ENCODE data around the gene ZBTB7C.

Gene ZBTB7C

DNA sequence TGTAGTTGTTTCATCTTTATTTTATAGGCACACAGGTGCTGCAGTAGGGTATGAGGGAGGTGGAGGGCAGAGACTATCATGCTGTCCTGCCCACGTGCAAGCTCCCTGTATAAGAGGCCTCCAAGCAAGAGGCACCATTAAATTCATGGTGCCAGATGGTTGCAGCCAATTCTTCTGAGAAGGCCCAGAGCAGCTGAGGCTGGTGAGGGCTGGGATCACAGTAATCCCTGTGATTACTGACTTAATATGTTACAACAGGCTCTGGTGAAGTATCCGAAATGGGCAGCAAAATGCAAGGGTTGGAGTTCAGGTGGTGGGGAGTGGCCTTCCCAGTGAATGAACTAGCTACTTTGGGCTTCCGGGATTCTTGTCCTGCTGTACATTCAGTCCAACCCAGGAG is 286.8 kb downstream of the ZBTB7C start:
- TF ChIP-seq SIN3A (IDR thresholded peaks at IDR 0.05; ENCODE audit: borderline replicate concordance, insufficient read depth, low read length) (no peak), TAF1 (IDR thresholded peaks at IDR 0.05; ENCODE audit: borderline replicate concordance, insufficient read depth, low read length) (no peak), FOXP2 (optimal IDR thresholded peaks at IDR 0.05; ENCODE audit: borderline replicate concordance, extremely low read depth, extremely low read length, insufficient read depth) (no peak)

- TF ChIP-seq POLR2AphosphoS5 (IDR thresholded peaks at IDR 0.05; ENCODE audit: low read depth, low read length) (no peak), FOXP2 (optimal IDR thresholded peaks at IDR 0.05; ENCODE audit: borderline replicate concordance, extremely low read depth, extremely low read length, insufficient read depth) (no peak), REST (IDR thresholded peaks at IDR 0.05; ENCODE audit: insufficient read depth in 1 of 2, low read depth in 2 of 2, low read length in 2 of 2) (no peak), SIN3A (IDR thresholded peaks at IDR 0.05; ENCODE audit: borderline replicate concordance, insufficient read depth, low read length) (no peak), TAF1 (IDR thresholded peaks at IDR 0.05; ENCODE audit: borderline replicate concordance, insufficient read depth, low read length) (no peak)
Measured at GRCh38 chr18:48121752-48122151, 287.4 kb downstream of the ZBTB7C start.

GRCh38 chr18:48119204-48119603 is 290.0 kb downstream of the ZBTB7C start:
- TF ChIP-seq FOXP2 (optimal IDR thresholded peaks at IDR 0.05; ENCODE audit: borderline replicate concordance, extremely low read depth, extremely low read length, insufficient read depth) (no peak), POLR2AphosphoS5 (IDR thresholded peaks at IDR 0.05; ENCODE audit: low read depth, low read length) (no peak), TAF1 (IDR thresholded peaks at IDR 0.05; ENCODE audit: borderline replicate concordance, insufficient read depth, low read length) (no peak), REST (IDR thresholded peaks at IDR 0.05; ENCODE audit: insufficient read depth in 1 of 2, low read depth in 2 of 2, low read length in 2 of 2) (no peak), SIN3A (IDR thresholded peaks at IDR 0.05; ENCODE audit: borderline replicate concordance, insufficient read depth, low read length) (no peak)

GRCh38 chr18:48116873-48117630 is 292.1 kb downstream of the ZBTB7C start:
- no peak for TF ChIP-seq TAF1 (IDR thresholded peaks at IDR 0.05; ENCODE audit: borderline replicate concordance, insufficient read depth, low read length)
- no peak for TF ChIP-seq FOXP2 (optimal IDR thresholded peaks at IDR 0.05; ENCODE audit: borderline replicate concordance, extremely low read depth, extremely low read length, insufficient read depth)

- TF ChIP-seq POLR2AphosphoS5 (IDR thresholded peaks at IDR 0.05; ENCODE audit: low read depth, low read length) (no peak), SIN3A (IDR thresholded peaks at IDR 0.05; ENCODE audit: borderline replicate concordance, insufficient read depth, low read length) (no peak), REST (IDR thresholded peaks at IDR 0.05; ENCODE audit: insufficient read depth in 1 of 2, low read depth in 2 of 2, low read length in 2 of 2) (no peak), FOXP2 (optimal IDR thresholded peaks at IDR 0.05; ENCODE audit: borderline replicate concordance, extremely low read depth, extremely low read length, insufficient read depth) (no peak), TAF1 (IDR thresholded peaks at IDR 0.05; ENCODE audit: borderline replicate concordance, insufficient read depth, low read length) (no peak)
Measured at GRCh38 chr18:48116017-48116416, 293.2 kb downstream of the ZBTB7C start.

- TF ChIP-seq TAF1 (IDR thresholded peaks at IDR 0.05; ENCODE audit: borderline replicate concordance, insufficient read depth, low read length) (no peak), REST (IDR thresholded peaks at IDR 0.05; ENCODE audit: insufficient read depth in 1 of 2, low read depth in 2 of 2, low read length in 2 of 2) (no peak), SIN3A (IDR thresholded peaks at IDR 0.05; ENCODE audit: borderline replicate concordance, insufficient read depth, low read length) (no peak), FOXP2 (optimal IDR thresholded peaks at IDR 0.05; ENCODE audit: borderline replicate concordance, extremely low read depth, extremely low read length, insufficient read depth) (no peak), POLR2AphosphoS5 (IDR thresholded peaks at IDR 0.05; ENCODE audit: low read depth, low read length) (no peak)
Measured at GRCh38 chr18:48113691-48114090, 295.5 kb downstream of the ZBTB7C start.
